Activated naive CD4-positive, alpha-beta T cell treated with Interleukin-2 at 50 U/mL for 16 hours (primary cell): Measurements from ENCODE around the gene PPFIBP2.
"Not testable (repeated sequence)": the region's sequence is repeated elsewhere in the genome, so short reads cannot be mapped to it uniquely, and the experiment has no call there.

Experiments
- DNase-seq: peaks from one replicate; pipeline ENCODE4 v3.0.0-alpha.2; 2020

PPFIBP2 gene

DNA sequence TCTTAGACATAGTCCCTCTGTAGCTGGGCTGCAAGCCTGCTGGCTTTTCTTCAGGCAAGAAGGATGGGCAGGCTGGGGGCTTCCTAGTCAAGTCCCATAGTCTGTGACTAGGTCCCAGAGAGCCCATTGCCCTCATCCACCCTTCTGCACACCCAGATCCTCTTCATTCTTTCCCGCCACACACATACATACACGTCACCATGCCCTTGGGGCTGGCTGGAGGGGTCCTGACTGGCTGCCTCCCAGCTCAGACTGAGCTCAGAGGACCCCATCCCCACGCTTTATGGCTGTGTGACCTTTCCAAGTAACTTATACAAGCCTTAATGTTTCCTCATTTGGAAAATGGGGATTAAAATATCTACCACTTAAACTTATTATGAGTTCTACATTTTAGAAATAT is 13.5 kb upstream of the PPFIBP2 start:
- no peak for DNase-seq

DNA sequence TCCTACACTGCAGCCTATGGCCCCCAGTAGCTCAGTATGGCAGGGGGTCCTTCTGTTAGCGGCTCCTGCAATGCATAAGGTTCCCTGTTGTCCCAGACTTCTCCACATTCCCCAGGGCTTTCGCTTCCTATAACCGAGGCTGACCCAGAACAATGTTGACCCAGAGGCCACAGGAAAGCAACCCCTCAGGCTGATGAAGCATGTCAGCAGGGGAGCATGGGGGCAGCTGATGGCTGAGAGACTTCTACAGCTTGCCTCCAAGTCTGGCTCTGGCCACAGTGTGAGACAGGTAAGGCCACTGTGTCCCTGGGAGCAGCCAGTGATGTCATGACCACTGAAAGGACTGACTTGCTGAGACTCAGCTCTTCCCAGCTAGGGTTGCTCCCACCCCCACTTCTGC is 12.5 kb upstream of the PPFIBP2 start:
- DNase-seq, result no peak

GRCh38 chr11:7501894-7502293 is 11.9 kb upstream of the PPFIBP2 start:
- no peak for DNase-seq

GRCh38 chr11:7506243-7506642 is 7.6 kb upstream of the PPFIBP2 start:
- no peak for DNase-seq

DNA sequence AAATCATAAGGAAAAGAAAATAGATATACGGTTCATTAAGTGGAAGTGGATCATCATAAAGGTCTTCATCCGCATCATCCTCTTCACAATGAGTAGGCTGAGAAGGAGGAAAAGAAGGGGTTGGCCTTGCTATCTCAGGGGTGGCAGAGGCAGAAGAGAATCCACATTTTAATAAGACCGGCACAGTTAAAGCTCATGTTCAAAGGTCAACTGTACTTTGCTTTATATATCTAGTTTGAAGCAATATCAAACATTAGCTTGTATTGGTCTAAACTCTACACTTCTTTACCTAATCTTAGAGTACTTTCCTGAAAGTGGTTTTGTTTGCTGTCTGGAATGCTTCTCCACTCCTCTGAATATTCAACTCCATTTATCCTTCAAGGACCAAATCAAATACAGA is 5.7 kb upstream of the PPFIBP2 start:
- DNase-seq, result no peak

GRCh38 chr11:7509966-7510365 is 3.8 kb upstream of the PPFIBP2 start:
- no peak for DNase-seq

GRCh38 chr11:7511401-7511800 is 2.4 kb upstream of the PPFIBP2 start:
- DNase-seq, result no peak

- DNase-seq, result no peak
Observed at GRCh38 chr11:7512525-7513233, 1.1 kb upstream of the PPFIBP2 start.

DNA sequence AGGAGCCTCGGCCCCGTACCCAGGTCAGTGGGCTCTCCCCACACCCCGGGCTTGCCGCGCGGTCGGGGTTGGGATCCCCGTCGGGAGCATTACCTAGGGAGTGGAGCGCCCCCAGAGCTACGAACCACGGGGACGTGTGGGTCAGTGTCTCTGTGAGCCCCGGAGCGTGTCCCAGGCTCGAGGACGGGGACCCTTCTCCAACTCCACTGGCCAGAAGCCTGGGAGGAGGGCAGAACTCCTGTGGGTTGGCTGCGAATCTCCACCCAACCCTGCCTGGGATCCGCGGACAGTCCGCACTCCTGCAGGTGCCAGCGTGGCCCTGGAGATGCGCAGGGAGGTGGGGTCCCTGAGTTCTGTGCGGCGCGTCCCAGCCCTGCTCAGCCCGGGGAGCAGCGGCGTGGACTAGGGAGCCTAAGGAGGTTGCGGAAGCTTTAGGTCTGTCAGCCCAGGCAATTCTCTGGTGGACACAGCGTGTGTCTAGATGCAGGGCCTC is 346 bp downstream of the PPFIBP2 start:
- DNase-seq, result no peak

DNA sequence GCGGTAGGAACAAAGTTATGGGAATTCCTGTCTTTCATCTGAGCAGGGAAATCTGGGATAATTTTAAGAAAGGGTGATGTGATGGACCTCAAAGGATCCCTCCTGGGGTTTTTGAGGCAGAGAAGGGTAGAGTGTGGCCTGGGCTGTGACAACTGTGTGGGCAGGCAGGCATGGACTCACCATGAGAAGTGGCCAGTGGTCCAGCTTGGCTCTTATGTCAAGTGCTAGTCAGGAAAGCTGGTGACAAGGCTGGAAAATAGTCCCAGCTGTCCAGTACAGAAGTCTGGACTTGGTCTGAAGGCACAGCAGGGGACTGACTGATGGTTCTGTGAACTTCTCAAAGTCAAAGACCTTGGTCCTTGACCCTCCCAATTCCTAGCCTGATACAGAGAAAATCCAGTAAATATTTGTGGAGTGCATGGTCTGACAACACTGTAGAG is 1.7 kb downstream of the PPFIBP2 start:
- DNase-seq, result no peak

DNA sequence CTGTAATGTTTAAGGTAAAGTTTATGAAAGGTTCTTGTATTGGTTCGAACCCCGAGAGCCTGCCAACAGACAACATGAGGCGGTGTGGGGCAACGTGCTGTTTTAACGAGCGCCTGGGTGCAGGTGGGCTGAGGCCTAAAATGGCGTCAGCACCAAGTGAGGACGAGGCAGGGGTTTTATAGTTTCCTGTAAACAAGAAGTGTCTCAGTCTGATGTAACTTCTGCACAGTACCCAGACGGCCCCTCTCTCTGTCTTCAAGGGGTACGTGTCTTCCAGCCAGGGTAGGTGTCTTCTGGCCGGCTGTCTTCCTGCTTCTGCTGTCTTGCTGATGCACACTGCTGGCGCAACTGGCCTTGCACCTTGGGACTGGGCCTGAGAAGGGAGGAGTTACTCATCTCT is 2.7 kb downstream of the PPFIBP2 start:
- no peak for DNase-seq

DNA sequence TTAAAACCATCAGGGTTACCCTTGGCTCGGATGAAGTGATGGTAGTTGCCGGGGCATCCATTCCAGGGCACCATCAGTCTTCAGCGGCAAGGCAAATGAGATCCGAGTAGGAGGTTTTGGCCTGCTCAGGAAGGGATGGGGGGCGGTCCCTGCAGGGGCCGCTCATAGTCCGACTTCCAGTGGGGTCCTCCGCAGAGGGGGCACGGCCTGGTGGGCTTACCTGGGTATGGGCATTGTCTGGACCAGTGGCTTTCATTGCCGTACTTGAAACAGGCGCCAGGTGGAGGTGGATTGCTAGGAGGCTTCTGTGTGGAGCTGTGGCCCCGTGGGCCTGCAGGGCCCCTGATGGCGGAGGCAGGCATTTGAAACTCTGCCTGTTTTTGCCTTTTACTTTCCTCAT is 3.9 kb downstream of the PPFIBP2 start:
- DNase-seq, result not testable (repeated sequence)

DNA sequence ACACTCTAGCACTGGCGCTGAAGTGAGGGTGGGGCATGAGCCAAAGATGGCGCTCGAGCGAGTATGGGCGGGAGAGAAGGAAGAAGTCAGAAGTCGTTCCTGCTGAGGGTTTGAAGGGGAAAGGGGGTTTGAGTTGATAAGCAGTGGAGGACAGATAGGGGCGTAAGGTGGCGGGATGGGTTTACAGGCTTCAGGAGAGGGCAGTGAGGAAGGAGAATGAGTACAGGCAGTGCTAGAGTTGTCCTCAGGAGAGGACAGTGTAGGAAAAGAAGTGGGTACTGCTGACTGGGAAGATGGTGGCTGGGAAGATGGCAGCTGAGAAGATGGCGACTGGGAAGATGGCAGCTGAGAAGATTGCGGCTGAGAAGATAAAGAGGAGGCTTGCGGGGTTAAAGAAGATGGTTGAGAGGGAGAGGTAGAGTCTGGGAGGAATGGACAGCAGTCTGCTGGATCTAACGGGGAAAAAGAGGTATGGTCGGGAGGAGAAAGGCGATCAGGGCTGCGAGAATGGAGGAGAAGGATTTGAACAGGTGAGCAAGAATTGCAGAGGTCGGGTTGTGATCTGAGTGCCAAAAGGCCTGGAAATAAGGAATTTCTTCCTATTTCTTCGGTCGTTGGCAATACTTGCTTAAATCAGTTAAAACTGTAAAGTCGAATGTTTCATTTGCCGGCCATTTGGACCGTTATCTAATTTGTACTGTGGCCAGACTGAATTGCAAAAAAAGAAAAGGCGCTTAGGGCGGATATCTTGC is 5.2 kb downstream of the PPFIBP2 start:
- no peak for DNase-seq

GRCh38 chr11:7520011-7520942 is 6.5 kb downstream of the PPFIBP2 start:
- DNase-seq, result no peak

- DNase-seq, result no peak
Observed at GRCh38 chr11:7520981-7521487, 7.2 kb downstream of the PPFIBP2 start.

DNA sequence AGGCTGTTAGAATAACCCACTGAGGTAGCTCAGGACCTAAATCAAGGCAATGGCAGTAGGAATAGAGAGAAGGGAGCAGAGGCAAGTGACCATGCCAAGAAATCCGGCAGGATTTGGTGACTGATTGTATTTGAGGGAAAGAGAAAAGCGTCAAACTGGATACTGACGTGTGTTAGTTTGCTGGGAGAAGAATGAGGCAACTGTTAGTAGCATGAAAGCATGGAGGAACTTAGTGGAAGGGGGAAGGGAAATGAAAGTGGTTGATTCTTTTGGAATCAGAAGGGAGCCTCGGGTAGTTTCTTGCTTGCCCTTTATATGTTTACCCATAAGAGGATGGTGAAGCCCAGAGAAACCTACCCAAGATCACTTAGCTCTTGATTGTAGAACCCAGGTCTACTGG is 8.3 kb downstream of the PPFIBP2 start:
- no peak for DNase-seq

DNA sequence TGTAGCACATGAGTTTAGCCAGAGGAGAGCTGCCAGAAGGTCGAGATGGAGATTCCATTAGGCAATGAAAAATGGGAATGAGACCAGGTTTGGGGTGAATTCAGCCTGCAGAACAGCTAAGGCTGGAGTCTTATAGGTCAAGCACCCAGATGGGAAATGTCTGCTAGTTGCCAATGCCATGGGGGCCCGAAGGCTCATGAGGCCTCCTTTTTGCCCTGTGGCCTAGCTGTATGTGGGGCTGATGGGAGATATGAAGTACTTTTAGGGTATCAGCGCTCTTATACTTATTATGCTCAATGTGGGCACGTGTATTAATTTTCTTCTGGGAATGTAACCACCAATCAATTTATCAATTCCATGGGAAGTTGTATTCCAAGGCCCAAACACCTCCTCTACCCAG is 8.7 kb downstream of the PPFIBP2 start:
- DNase-seq, result no peak

DNA sequence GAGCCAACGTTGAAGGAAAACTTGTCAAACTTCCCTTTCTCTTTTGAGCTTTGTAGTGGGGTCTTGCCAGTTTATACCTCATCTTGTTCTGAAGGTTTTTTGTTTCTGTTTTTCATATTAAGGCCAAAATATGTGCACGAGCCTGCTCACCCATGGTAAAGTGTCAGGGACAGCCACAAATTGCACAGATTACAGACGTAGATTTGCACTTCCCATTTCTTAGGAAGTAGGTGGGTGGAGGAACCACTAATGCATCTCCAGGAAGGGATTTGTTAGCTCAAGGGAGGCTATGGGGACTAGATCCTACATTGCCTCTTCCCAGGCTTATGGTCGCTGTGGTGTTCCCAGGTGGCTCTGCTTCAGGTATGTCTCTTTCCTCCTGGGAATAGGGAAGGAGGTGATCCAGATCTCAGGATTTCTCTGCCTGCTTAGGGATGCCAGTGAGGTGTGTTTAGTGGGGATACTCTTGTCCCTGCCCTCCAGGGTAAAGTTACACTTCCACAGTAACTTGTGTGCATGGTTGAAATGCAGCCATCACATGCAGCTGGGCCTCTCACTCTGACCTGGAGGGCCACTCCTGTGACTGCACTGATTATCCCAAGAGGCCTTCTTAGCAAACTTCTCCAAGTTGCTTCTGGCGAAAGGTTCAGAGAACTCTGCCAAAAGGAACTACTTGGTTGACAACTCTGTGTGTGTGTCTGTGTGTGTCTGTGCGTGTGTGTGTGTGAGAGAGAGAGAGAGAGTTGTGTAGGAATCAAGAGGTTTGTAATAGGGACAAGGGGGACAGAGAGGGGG is 9.8 kb downstream of the PPFIBP2 start:
- DNase-seq, result no peak

GRCh38 chr11:7524462-7525235 is 10.8 kb downstream of the PPFIBP2 start:
- DNase-seq, result no peak

DNA sequence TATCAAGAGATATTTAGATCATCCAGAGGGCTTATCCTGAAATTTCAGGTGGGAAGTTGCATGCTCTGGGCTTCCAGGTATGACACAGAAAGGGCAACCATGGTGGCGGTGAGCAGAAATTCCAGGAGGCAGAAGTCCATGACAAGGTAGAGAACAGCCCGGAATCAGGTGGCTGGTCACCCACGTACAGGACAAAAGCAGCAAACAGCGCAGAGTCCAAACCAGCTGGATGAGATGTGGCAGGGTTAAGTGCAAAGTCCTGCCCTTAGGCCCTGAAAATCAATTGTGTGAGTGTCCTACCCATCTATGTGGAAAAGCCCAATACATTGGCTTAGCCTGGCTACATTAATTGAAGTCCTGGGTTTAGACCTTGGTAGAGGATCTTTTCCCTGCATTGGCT is 11.6 kb downstream of the PPFIBP2 start:
- DNase-seq, result no peak

DNA sequence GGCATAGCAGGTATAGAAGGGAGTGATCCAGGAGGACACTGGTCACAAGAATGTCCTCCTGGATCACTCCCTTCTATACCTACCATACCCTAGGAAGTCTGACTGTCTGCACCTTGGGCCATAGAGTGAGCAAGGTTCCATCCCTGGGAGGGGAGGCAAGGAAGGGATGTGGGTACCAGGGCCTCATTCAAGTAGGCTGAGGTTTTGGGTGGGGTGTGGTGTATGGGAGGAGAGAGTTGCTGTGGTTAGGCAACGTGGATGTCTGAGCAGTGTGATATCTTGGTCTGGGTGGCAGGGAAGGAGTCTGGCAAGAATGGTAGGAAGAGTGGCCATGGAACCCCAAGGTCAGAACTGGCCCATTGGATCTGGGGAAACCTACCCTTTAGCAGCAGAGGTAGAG is 13.2 kb downstream of the PPFIBP2 start:
- peak; percentile 14 for DNase-seq
